Smooth muscle cell (in vitro differentiated cells): ENCODE results near the gene FOXA2. TPM values are rescaled to one million over a fixed set of nuclear protein-coding genes. Genes with fewer than 3 reads are reported as not detected.

ENCODE experiments used
- DNase-seq: peaks from one replicate; lab custom pipeline; 2025; ENCODE audit not compliant: unreplicated experiment; lab: John Stamatoyannopoulos, UW
- H2AFZ ChIP-seq: fragments of 200-600 bp; sonication (generic); 2 replicates; pipeline ENCODE4 v1.6.0; 2016; ENCODE audit warnings: antibody characterized with exemption, low read depth, mild to moderate bottlenecking
- H3F3A ChIP-seq: fragments of 200-600 bp; sonication (generic); 2 replicates; pipeline ENCODE4 v1.6.0; 2017; ENCODE audit warnings: antibody characterized with exemption, low read depth
- H3K27ac ChIP-seq: fragments of 200-600 bp; sonication (generic); 2 replicates; pipeline ENCODE4 v1.5.1; 2016; ENCODE audit warnings: low read depth, mild to moderate bottlenecking
- H3K27me3 ChIP-seq: fragments of 200-600 bp; sonication (generic); 2 replicates; pipeline ENCODE4 v1.6.1; 2016; ENCODE audit warnings: low read depth, mild to moderate bottlenecking
- H3K36me3 ChIP-seq: fragments of 200-600 bp; sonication (generic); 2 replicates; pipeline ENCODE4 v1.5.1; 2016; ENCODE audit warnings: low read depth
- H3K4me1 ChIP-seq: fragments of 200-600 bp; sonication (generic); 2 replicates; pipeline ENCODE4 v1.5.1; 2016; ENCODE audit warnings: low read depth
- H3K4me2 ChIP-seq: fragments of 200-600 bp; sonication (generic); 2 replicates; pipeline ENCODE4 v1.6.0; 2016; ENCODE audit warnings: mild to moderate bottlenecking
- H3K4me3 ChIP-seq: fragments of 200-600 bp; sonication (generic); 2 replicates; pipeline ENCODE4 v1.5.1; 2016; ENCODE audit warnings: mild to moderate bottlenecking
- H3K79me2 ChIP-seq: fragments of 200-600 bp; sonication (generic); 2 replicates; pipeline ENCODE4 v1.6.0; 2016; ENCODE audit warnings: low read depth, mild to moderate bottlenecking
- H3K9ac ChIP-seq: fragments of 200-600 bp; sonication (generic); 2 replicates; pipeline ENCODE4 v1.6.0; 2016; ENCODE audit warnings: low read depth
- H3K9me3 ChIP-seq: fragments of 200-600 bp; sonication (generic); replicated peaks from 2 replicates; pipeline ENCODE4 v1.5.1; 2016; ENCODE audit warnings: low read depth
- H4K20me1 ChIP-seq: fragments of 200-600 bp; sonication (generic); 2 replicates; pipeline ENCODE4 v1.6.0; 2016; ENCODE audit warnings: low read depth
- WGBS: methylation state at CpG from one replicate; pipeline ENCODE4 v1.1.7; 2016; ENCODE audit warnings: low lambda C conversion rate; 5-methylcytosine and 5-hydroxymethylcytosine counted together
- polyA plus RNA-seq: library from polyadenylated mRNA; unstranded; fragments of >200 nt; fragmentation: Nextera tagmentation; extraction: Ambion mirVana; gene quantifications from 2 replicates; pipeline ENCODE4 v1.2.1, GENCODE V29; 2016
- total RNA-seq: library from RNA; depleted of rRNA; stranded (reverse); fragments of >200 nt; gene quantifications from 2 replicates; pipeline ENCODE4 v1.2.3, GENCODE V29; 2014
- TF ChIP-seq, protein P1 (sequence below): fragments of 200-600 bp; sonication (generic); IDR thresholded peaks from 2 replicates; pipeline ENCODE4 v1.5.1; 2017; ENCODE audit warnings: borderline replicate concordance, mild to moderate bottlenecking, antibody characterized with exemption; ENCODE audit not compliant: insufficient read depth, poor library complexity, severe bottlenecking

The FOXA2 gene
- total and polyA plus RNA-seq, 2 experiments from 2014 or later = not detected

- no peak for DNase-seq
- TF ChIP-seq, protein P1, sequence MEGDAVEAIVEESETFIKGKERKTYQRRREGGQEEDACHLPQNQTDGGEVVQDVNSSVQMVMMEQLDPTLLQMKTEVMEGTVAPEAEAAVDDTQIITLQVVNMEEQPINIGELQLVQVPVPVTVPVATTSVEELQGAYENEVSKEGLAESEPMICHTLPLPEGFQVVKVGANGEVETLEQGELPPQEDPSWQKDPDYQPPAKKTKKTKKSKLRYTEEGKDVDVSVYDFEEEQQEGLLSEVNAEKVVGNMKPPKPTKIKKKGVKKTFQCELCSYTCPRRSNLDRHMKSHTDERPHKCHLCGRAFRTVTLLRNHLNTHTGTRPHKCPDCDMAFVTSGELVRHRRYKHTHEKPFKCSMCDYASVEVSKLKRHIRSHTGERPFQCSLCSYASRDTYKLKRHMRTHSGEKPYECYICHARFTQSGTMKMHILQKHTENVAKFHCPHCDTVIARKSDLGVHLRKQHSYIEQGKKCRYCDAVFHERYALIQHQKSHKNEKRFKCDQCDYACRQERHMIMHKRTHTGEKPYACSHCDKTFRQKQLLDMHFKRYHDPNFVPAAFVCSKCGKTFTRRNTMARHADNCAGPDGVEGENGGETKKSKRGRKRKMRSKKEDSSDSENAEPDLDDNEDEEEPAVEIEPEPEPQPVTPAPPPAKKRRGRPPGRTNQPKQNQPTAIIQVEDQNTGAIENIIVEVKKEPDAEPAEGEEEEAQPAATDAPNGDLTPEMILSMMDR = no peak
- no peak overlapping the region for H3K4me3 ChIP-seq
- no peaks in the 10 kb centered on the region for H3F3A ChIP-seq
- no peak overlapping the region for H3K9ac ChIP-seq
- H3K27ac ChIP-seq = no peak overlapping the region
- 12% methylated on average over 11 of the region's 11 CpGs for WGBS
- no peaks in the 10 kb centered on the region for H3K9me3 ChIP-seq
- H2AFZ ChIP-seq = no peak overlapping the region
- H3K4me2 ChIP-seq = no peak overlapping the region
- peaks cover 16% of the 10 kb centered on the region for H3K4me1 ChIP-seq
- peaks cover 100% of the 10 kb centered on the region for H3K27me3 ChIP-seq
- no peaks in the 10 kb centered on the region for H3K79me2 ChIP-seq
- no peaks in the 10 kb centered on the region for H4K20me1 ChIP-seq
- no peaks in the 10 kb centered on the region for H3K36me3 ChIP-seq
Observed at GRCh38 chr20:22569353-22569752, 15.0 kb downstream of the FOXA2 start.

DNA sequence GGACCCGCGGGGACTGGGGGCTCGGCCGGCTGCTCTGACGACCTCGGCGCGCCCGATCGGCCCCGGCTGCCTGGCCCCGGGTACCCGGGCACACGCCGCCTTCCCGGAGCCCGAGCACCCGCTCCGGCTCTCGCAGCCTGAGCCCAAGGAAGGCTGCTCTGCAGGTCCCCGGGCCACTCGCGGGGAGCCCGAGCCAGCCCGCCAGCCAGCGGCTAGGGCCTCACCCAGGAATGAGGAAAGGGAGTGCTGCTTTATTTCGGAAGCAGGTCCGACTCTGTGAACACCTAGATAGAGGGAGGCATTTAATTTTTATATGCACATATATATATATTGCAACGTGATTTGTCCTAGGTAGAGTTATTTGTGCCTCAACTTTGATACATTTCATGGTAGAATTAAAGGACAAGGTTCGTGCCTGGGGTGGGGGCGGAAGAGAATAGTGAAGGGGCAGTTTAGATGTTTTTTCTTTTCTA lies 15.5 kb downstream of the FOXA2 start:
- H3K27me3 ChIP-seq = peaks cover 100% of the 10 kb centered on the region
- no peak overlapping the region for H3K4me2 ChIP-seq
- H3K36me3 ChIP-seq = no peaks in the 10 kb centered on the region
- H3K79me2 ChIP-seq = no peaks in the 10 kb centered on the region
- H3K4me1 ChIP-seq = peaks cover 16% of the 10 kb centered on the region
- no peak overlapping the region for H3K27ac ChIP-seq
- no peaks in the 10 kb centered on the region for H3K9me3 ChIP-seq
- no peaks in the 10 kb centered on the region for H3F3A ChIP-seq
- H3K4me3 ChIP-seq = no peak overlapping the region
- TF ChIP-seq, protein P1 = no peak
- 2% methylated on average over 31 of the region's 31 CpGs for WGBS
- no peaks in the 10 kb centered on the region for H4K20me1 ChIP-seq
- DNase-seq = no peak
- no peak overlapping the region for H2AFZ ChIP-seq
- H3K9ac ChIP-seq = no peak overlapping the region

DNA sequence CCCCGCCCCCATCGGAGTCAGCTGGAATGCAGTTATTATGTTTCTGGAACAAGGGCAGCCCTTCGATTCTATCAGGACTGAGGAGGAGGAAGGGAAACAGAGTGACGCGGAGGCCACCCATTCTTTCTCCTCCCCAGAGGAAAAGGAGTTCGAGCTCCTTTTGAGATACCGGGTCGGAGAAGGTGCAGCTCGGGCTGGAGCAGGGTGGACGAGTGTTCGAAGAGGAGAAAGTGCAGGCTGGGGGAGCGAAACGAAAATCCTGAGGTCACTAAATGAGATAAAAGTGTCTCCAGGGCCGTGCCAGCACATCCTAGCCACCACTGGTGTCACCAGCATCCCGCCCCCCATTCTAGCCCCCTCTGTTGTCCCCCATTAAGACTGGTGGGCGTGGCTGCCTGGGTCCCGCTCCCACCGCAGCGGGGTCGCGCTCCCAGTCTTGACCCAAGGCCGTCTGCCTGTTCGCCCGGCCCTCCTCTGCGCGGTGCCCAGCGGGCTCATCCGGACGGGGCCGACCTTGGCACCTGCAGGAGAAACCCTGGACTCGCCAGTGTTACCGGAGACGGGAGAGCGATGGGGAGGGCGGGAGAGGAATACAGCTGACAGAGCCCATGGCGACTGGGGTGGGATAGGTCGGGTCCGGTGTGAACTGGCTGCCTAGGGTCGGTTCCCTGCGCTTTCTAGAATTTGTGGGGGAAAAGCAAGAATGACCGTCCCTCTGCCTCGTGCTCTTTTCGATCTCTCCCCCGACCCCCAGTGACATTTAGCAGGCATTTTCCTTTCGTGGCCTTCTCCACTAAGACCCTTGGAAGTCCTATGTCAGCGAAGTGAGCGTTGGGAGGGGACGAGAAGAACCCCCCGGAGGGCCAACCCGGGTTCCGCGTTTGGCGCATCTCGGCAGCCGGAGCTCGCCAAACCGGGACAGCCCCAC lies 16.2 kb downstream of the FOXA2 start:
- Histone ChIP-seq H3K36me3 (no peaks in the 10 kb centered on the region), H3K4me2 (no peak overlapping the region), H3K4me1 (peaks cover 19% of the 10 kb centered on the region), H4K20me1 (no peaks in the 10 kb centered on the region), H3K27me3 (peaks cover 100% of the 10 kb centered on the region), H3K9ac (no peak overlapping the region), H3K4me3 (no peak overlapping the region), H3K9me3 (no peaks in the 10 kb centered on the region), H3K79me2 (no peaks in the 10 kb centered on the region), H3F3A (no peaks in the 10 kb centered on the region), H2AFZ (no peak overlapping the region), H3K27ac (no peak overlapping the region)
- TF ChIP-seq, protein P1 = no peak
- WGBS = 3% methylated on average over 54 of the region's 57 CpGs
- DNase-seq = no peak
